HG03095 (cell line): Measurements from ENCODE around the gene VAX1.
"Not testable (repeated sequence)": the region's sequence is repeated elsewhere in the genome, so short reads cannot be mapped to it uniquely, and the experiment has no call there.

Experiments
- ATAC-seq: cut with Tn5 transposase; IDR thresholded peaks from one replicate; pipeline ENCODE4 v1.9.1; 2021; ENCODE audit warnings: moderate library complexity; ENCODE audit not compliant: unreplicated experiment

Gene VAX1

GRCh38 chr10:117136391-117136975, 1.6 kb downstream of the VAX1 start:
- no peak for ATAC-seq

GRCh38 chr10:117135480-117136140, 2.5 kb downstream of the VAX1 start:
- ATAC-seq, result no peak

GRCh38 chr10:117135026-117135372, 3.1 kb downstream of the VAX1 start:
- no peak for ATAC-seq

- no peak for ATAC-seq
Observed at GRCh38 chr10:117134306-117135025, 3.6 kb downstream of the VAX1 start.

GRCh38 chr10:117134056-117134305, 4.1 kb downstream of the VAX1 start:
- no peak for ATAC-seq

- no peak for ATAC-seq
Observed at GRCh38 chr10:117133273-117134055, 4.6 kb downstream of the VAX1 start.

GRCh38 chr10:117132751-117133231, 5.3 kb downstream of the VAX1 start:
- no peak for ATAC-seq

GRCh38 chr10:117131376-117132327, 6.4 kb downstream of the VAX1 start:
- no peak for ATAC-seq

- ATAC-seq, result no peak
Observed at GRCh38 chr10:117130862-117131375, 7.2 kb downstream of the VAX1 start.

- no peak for ATAC-seq
Observed at GRCh38 chr10:117130346-117130745, 7.7 kb downstream of the VAX1 start.

- ATAC-seq, result not testable (repeated sequence)
Observed at GRCh38 chr10:117126645-117127044, 11.4 kb downstream of the VAX1 start.

- ATAC-seq, result no peak
Observed at GRCh38 chr10:117126034-117126433, 12.0 kb downstream of the VAX1 start.

GRCh38 chr10:117112220-117112619, 25.9 kb downstream of the VAX1 start:
- no peak for ATAC-seq

- ATAC-seq, result no peak
Observed at GRCh38 chr10:117107238-117107637, 30.8 kb downstream of the VAX1 start.

GRCh38 chr10:117096599-117097201, 41.4 kb downstream of the VAX1 start:
- ATAC-seq, result no peak

- no peak for ATAC-seq
Observed at GRCh38 chr10:117094856-117095255, 43.2 kb downstream of the VAX1 start.

- ATAC-seq, result no peak
Observed at GRCh38 chr10:117092386-117092785, 45.7 kb downstream of the VAX1 start.

- no peak for ATAC-seq
Observed at GRCh38 chr10:117090834-117091233, 47.2 kb downstream of the VAX1 start.

GRCh38 chr10:117087521-117087920, 50.5 kb downstream of the VAX1 start:
- no peak for ATAC-seq

- no peak for ATAC-seq
Observed at GRCh38 chr10:117086546-117086945, 51.5 kb downstream of the VAX1 start.
